ENCODE data around the gene INPP4B. TPM values are rescaled to one million over a fixed set of nuclear protein-coding genes. Genes with fewer than 3 reads are reported as not detected.

The INPP4B gene
- total RNA-seq, 1 donor from 2014 or later: 32.7 TPM

DNA sequence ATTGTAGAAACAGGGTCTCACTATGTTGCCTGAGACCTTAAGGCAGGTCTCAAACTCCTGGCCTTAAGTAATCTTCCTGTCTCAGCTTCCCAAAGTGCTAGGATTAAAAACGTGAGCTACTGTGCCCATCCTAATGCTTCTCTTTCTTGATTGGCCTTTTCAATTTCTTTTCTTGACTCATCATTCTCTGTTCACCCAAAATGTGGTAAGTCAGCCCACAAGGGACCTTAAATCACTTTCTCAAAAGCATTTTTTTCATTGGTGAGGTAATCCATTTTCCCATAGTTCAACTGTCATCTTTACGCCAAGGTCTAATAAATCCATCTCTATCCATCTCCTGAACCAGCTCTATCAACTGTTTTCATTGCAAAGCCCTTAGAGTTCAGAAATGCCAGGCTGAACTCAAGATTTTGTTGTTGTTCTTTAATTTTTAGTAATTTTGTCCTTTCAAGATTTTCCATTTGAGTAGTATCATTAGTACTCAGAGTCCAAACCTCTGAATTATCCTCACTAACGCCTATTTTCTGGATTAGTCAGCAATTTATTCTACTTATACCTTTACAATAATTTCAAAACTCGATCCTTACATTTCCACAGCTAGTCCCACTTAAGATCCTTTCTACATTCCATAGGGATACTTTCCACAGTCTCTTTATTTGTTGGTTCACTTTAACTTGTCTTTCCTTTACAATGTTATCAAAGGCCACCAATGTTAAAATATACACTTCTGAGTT lies 681.2 kb downstream of the INPP4B start:
- Histone ChIP-seq H3K27me3 (no peaks in the 10 kb centered on the region), H3K4me1 (no peaks in the 10 kb centered on the region), H3K27ac (no peak overlapping the region), H3K9me3 (no peaks in the 10 kb centered on the region), H3K4me3 (no peak overlapping the region), H3K36me3 (no peaks in the 10 kb centered on the region)
- TF ChIP-seq, protein P1, sequence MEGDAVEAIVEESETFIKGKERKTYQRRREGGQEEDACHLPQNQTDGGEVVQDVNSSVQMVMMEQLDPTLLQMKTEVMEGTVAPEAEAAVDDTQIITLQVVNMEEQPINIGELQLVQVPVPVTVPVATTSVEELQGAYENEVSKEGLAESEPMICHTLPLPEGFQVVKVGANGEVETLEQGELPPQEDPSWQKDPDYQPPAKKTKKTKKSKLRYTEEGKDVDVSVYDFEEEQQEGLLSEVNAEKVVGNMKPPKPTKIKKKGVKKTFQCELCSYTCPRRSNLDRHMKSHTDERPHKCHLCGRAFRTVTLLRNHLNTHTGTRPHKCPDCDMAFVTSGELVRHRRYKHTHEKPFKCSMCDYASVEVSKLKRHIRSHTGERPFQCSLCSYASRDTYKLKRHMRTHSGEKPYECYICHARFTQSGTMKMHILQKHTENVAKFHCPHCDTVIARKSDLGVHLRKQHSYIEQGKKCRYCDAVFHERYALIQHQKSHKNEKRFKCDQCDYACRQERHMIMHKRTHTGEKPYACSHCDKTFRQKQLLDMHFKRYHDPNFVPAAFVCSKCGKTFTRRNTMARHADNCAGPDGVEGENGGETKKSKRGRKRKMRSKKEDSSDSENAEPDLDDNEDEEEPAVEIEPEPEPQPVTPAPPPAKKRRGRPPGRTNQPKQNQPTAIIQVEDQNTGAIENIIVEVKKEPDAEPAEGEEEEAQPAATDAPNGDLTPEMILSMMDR (IDR thresholded peaks at IDR 0.05): no peak
- no peak for DNase-seq (ENCODE audit: low spot score in 2 of 2)
- intact Hi-C loops (cut with DNase I): no loop called here

DNA sequence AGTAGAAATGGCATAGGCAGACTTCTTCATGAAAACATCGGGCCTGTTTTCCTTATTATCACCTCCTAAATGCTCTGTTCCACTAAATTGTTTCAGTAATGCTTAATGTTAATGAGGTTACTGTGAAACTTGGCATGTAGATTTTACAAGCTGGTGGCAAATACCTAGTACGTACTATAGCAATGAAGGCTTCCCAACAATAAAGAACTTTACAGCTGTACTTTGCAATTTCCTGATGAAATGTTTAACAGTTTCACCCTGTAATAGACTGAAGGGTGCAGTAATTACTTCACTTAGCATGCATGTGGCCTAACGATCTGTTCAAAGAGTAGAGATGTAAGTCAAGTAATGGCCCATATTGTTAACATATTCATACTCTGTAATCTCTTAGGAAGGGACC lies 685.0 kb downstream of the INPP4B start:
- H3K27me3 ChIP-seq: no peaks in the 10 kb centered on the region
- intact Hi-C loops (cut with DNase I): no loop called here
- no peak for DNase-seq (ENCODE audit: low spot score in 2 of 2)
- H3K27ac ChIP-seq: no peak overlapping the region
- no peak overlapping the region for H3K4me3 ChIP-seq
- no peaks in the 10 kb centered on the region for H3K4me1 ChIP-seq
- no peaks in the 10 kb centered on the region for H3K36me3 ChIP-seq
- TF ChIP-seq, protein P1 (IDR thresholded peaks at IDR 0.05): no peak
- no peaks in the 10 kb centered on the region for H3K9me3 ChIP-seq

DNA sequence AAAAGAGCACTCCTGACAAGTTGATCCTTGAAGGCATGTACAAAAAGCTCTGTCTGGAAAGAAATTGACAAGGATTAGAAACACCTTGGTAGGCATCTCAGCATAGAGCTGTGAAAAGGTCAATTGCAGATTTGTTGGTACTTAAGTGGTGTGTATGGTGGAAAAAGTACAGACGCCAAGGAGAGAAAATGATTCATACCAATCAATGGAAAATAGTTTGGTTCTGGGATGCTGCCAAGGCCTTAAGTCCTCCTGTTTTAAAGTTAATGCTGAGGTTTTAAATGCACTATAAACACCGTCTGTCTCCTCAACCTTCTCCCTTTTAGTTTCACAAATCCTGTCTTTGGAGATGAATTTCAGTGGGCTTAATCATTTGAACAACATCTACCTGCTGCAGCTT lies 685.6 kb downstream of the INPP4B start:
- Histone ChIP-seq H3K27ac (no peak overlapping the region), H3K27me3 (no peaks in the 10 kb centered on the region), H3K9me3 (no peaks in the 10 kb centered on the region), H3K36me3 (no peaks in the 10 kb centered on the region), H3K4me1 (no peaks in the 10 kb centered on the region), H3K4me3 (no peak overlapping the region)
- TF ChIP-seq, protein P1 (IDR thresholded peaks at IDR 0.05): no peak
- intact Hi-C loops (cut with DNase I): no loop called here
- no peak for DNase-seq (ENCODE audit: low spot score in 2 of 2)

DNA sequence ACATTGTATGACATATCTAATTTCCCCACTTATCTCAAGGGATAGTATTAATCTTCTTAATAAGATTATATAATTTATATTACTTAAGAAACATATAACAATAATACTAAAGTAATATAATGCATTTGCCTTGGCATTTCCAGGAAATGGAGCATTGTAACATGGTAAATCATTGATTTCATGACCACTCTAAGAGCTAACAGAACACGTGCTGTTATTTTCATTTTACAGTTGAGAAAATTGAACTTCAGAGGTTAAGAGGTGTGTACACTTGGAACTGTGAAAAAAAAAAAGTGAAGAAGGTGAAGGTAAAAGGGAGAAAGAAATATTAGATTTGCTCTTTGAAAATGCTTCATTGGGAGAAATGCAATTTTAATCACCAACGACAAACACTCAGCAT lies 687.1 kb downstream of the INPP4B start:
- no peaks in the 10 kb centered on the region for H3K27me3 ChIP-seq
- no peaks in the 10 kb centered on the region for H3K4me1 ChIP-seq
- no peak for DNase-seq (ENCODE audit: low spot score in 2 of 2)
- H3K4me3 ChIP-seq: no peak overlapping the region
- H3K36me3 ChIP-seq: no peaks in the 10 kb centered on the region
- H3K27ac ChIP-seq: no peak overlapping the region
- TF ChIP-seq, protein P1 (IDR thresholded peaks at IDR 0.05): no peak
- intact Hi-C loops (cut with DNase I): no loop called here
- no peaks in the 10 kb centered on the region for H3K9me3 ChIP-seq

DNA sequence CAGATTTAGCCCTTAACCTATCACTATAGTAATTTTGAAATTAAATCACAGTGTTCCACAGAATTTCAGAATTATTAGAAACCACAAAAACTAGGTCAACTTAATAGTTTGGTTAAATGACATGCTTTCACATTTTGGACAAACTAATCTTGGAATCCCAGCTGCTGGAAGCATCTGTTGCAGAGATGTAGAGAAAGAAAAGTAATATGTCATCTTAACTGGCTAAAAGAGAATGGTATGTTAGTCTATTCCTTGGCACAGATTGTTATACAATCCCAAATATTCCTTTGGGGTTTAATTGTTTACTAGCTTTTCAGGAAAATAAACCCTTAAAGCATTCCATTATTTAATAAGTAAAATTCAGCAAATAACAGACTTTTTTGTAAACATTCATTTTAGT lies 689.8 kb downstream of the INPP4B start:
- intact Hi-C loops (cut with DNase I): no loop called here
- TF ChIP-seq, protein P1 (IDR thresholded peaks at IDR 0.05): no peak

More for the DNA sequence above, 689.8 kb downstream of the INPP4B start:
- H3K4me1 ChIP-seq: no peaks in the 10 kb centered on the region
- no peaks in the 10 kb centered on the region for H3K27me3 ChIP-seq
- no peak overlapping the region for H3K4me3 ChIP-seq
- no peak overlapping the region for H3K27ac ChIP-seq
- H3K36me3 ChIP-seq: no peaks in the 10 kb centered on the region
- DNase-seq (ENCODE audit: low spot score in 2 of 2): no peak
- no peaks in the 10 kb centered on the region for H3K9me3 ChIP-seq

Measured in ascending aorta (tissue), 2 donors.